ENCODE results near the gene UMOD.
"Not testable (repeated sequence)": the region's sequence is repeated elsewhere in the genome, so short reads cannot be mapped to it uniquely, and the experiment has no call there.

The UMOD gene

GRCh38 chr16:20320592-20320991 is 31.9 kb downstream of the UMOD start:
- no peak for FAIRE-seq

- FAIRE-seq: no peak
Measured at GRCh38 chr16:20320178-20320577, 32.3 kb downstream of the UMOD start.

- FAIRE-seq: no peak
Measured at GRCh38 chr16:20319406-20319805, 33.1 kb downstream of the UMOD start.

GRCh38 chr16:20318437-20318836 is 34.1 kb downstream of the UMOD start:
- FAIRE-seq: no peak

- no peak for FAIRE-seq
Measured at GRCh38 chr16:20318006-20318405, 34.5 kb downstream of the UMOD start.

- no peak for FAIRE-seq
Measured at GRCh38 chr16:20317117-20317516, 35.4 kb downstream of the UMOD start.

- FAIRE-seq: no peak
Measured at GRCh38 chr16:20316715-20317114, 35.8 kb downstream of the UMOD start.

- FAIRE-seq: no peak
Measured at GRCh38 chr16:20315764-20316163, 36.8 kb downstream of the UMOD start.

GRCh38 chr16:20314575-20314974 is 37.9 kb downstream of the UMOD start:
- FAIRE-seq: no peak

GRCh38 chr16:20313741-20314140 is 38.8 kb downstream of the UMOD start:
- no peak for FAIRE-seq

- FAIRE-seq: not testable (repeated sequence)
Measured at GRCh38 chr16:20312536-20313095, 39.9 kb downstream of the UMOD start.

GRCh38 chr16:20311548-20311947 is 41.0 kb downstream of the UMOD start:
- FAIRE-seq: no peak

GRCh38 chr16:20310421-20311395 is 41.8 kb downstream of the UMOD start:
- FAIRE-seq: no peak

GRCh38 chr16:20309786-20310185 is 42.7 kb downstream of the UMOD start:
- FAIRE-seq: no peak

- FAIRE-seq: no peak
Measured at GRCh38 chr16:20308801-20309590, 43.5 kb downstream of the UMOD start.

GRCh38 chr16:20308266-20308665 is 44.2 kb downstream of the UMOD start:
- FAIRE-seq: no peak

GRCh38 chr16:20307791-20308190 is 44.7 kb downstream of the UMOD start:
- no peak for FAIRE-seq

GRCh38 chr16:20307240-20307671 is 45.3 kb downstream of the UMOD start:
- FAIRE-seq: no peak

GRCh38 chr16:20306401-20306800 is 46.1 kb downstream of the UMOD start:
- FAIRE-seq: no peak

GRCh38 chr16:20303012-20303411 is 49.5 kb downstream of the UMOD start:
- FAIRE-seq: no peak

- FAIRE-seq: no peak
Measured at GRCh38 chr16:20302389-20302788, 50.1 kb downstream of the UMOD start.

- no peak for FAIRE-seq
Measured at GRCh38 chr16:20301840-20302239, 50.7 kb downstream of the UMOD start.

GRCh38 chr16:20300312-20301097 is 52.0 kb downstream of the UMOD start:
- FAIRE-seq: no peak

All from TTC549 (cell line).